ENCODE data around the gene PDZD8. TPM values are rescaled to one million over a fixed set of nuclear protein-coding genes. Genes with fewer than 3 reads are reported as not detected.

Gene PDZD8
- total RNA-seq, 4 donors from 2014 or later: 28.6 to 54.3 (median 34.8) TPM

DNA sequence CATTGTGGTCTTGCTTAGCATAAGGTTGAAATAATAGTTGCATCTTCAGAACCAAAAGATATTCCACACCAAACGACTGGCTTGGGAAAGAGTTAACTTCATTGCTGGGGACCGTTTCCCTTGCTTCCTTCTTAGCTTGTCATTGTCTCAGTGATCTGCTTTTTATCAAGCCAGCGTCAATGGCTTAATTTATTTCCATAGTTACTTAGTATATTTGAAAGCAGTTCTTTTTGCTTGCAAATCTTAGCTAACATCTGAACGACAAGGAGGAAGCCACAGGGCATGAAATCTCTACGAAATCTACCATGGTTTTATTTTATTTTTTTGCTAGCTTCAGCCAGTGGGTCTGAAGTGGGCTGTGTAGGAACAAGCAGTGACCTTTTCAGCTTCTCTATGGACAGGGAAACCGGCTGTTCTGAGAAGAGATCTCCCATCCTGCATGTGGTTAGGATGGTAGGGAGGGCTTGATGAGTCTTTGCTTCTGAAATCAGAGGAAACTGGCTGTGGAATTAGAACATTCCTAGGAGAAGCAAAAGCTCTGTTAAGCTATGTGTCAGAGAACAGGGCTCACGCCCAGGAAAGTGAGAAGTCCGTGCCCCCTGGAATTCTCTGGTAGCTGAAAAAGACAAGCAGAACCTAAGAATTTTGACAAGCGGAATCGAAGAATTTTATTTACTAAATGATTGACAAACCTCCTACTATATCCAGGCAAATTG is 126.3 kb downstream of the PDZD8 start:
- TF ChIP-seq, protein P1, sequence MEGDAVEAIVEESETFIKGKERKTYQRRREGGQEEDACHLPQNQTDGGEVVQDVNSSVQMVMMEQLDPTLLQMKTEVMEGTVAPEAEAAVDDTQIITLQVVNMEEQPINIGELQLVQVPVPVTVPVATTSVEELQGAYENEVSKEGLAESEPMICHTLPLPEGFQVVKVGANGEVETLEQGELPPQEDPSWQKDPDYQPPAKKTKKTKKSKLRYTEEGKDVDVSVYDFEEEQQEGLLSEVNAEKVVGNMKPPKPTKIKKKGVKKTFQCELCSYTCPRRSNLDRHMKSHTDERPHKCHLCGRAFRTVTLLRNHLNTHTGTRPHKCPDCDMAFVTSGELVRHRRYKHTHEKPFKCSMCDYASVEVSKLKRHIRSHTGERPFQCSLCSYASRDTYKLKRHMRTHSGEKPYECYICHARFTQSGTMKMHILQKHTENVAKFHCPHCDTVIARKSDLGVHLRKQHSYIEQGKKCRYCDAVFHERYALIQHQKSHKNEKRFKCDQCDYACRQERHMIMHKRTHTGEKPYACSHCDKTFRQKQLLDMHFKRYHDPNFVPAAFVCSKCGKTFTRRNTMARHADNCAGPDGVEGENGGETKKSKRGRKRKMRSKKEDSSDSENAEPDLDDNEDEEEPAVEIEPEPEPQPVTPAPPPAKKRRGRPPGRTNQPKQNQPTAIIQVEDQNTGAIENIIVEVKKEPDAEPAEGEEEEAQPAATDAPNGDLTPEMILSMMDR (IDR thresholded peaks at IDR 0.05; ENCODE audit: low read depth): no peak

DNA sequence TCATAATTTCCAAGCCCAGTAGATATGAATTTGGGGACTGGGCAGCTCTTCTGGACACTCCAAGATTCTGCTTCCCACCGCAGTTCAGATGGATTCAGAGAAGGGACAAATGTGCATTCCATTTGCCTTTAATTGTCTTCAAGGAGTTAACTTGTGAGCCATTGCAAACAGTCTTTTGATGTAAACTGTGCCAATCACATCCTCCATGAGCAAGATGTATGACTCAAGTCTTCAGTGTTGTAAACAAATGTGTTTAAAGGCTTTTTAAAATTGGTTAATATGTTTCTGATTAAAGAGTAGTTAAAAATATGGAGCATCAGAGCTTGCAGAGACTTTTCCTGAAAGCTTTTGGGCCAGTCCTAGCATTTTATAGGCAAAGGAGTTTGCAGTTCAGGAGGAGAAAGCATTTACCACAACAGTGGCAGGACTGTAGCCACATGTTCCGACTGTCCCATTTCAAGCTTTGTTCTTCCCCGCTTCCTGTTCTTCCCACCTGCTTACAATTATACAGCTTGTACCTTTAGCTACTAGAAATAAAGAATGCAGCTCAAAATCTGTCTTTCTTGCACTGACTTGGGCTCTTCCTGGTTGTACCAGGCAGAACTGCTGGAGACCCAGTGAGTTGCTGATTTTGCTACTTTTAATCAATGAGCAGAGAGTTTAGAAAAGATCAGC is 128.1 kb downstream of the PDZD8 start:
- TF ChIP-seq, protein P1 (IDR thresholded peaks at IDR 0.05; ENCODE audit: low read depth): no peak

DNA sequence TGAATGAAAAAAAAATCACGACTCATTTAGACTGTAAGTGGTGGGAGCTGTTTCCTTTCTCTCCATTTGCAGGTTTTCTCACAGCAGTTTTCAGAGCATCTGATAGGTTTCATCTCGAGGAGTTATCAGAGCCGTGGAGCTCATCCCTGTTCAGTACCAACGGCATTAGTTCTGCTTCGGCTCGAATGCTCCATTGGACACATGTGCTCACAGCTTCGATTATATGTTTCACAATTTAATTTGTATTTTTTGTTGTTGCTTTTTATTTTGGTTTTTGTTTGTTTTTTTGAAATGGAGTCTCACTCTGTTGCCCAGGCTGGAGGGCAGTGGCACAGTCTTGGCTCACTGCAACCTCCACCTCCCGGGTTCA is 132.8 kb downstream of the PDZD8 start:
- TF ChIP-seq, protein P1 (IDR thresholded peaks at IDR 0.05; ENCODE audit: low read depth): no peak

DNA sequence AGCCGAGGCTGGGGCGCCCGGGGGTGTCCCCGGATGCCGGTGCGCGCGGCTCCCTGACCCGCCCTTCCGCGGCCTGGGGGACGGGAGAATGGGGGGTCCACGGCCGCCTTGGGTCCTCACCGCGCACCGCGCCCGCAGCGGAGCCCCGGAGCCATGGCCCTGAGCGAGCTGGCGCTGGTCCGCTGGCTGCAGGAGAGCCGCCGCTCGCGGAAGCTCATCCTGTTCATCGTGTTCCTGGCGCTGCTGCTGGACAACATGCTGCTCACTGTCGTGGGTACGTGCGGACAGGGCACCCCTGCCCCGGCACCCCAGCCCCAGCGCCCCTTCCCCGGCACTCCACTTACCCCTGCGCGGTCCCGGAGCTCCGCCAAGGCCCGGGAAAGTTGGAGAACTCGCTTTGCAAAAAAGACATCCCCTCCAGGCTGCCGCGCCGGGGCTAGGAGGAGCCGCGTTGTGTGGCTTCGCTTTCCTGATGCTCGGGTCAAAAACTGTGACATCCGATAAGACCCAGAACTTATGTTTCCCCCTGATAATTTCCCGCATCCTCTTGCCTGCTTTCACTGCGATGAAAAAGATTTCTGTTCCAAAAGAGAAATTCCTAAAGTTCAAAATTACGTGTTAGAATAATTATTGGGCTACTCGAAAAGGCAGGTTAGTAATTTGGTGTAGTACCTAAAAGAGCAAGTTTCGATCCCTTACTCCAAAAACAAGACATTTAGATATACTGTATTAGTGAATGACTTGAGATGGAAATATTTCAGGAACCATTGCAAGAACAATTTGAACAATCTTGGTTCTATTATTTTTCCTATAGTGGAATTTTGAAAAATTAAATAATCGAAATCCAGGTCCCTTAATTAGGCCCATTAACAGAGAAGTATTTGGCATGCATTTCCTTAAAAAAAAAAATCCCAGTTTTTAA is 133.4 kb downstream of the PDZD8 start:
- TF ChIP-seq, protein P1 (IDR thresholded peaks at IDR 0.05; ENCODE audit: low read depth): no peak

DNA sequence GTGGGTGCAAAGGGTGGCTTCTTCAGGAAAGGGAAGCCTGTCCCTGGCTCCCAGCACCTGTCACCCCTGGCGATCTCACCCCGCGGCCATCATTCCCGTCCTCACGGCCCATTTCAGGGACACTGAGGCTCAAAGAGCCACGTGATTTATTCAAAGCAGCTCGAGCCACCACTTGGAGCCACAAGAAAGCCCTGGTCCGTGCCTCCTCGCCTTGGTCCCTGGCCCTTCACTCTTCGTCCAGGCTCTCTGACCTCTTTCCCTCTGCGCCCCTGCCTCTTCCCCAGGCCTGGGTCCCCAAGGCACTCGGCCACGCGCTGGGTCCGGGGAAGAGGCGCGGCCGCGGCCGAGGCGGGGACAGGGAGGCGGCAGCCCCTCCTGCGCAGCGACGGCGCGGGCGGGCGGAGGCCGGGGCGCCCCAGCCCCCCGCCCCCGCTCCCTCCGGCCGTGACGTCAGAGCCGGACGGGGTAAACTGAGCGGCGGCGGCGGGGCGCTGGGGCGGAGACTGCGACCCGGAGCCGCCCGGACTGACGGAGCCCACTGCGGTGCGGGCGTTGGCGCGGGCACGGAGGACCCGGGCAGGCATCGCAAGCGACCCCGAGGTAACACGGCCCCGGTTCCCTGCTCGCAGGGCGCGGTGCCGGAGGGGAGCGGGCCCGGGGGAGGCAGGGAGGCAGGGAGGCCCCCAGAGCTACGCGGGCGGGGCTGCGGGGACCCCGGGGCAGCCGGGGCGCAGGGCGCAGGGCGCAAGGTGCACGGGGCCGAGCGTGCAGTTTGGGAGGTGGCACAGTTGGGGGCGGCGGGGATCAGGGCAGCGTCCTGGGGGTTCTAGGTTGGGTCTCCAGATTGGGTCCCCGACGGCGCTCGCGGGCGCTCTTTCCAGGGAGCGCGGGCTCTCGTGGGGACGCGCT is 134.4 kb downstream of the PDZD8 start, which contains the start of gene SLC18A2:
SLC18A2 (plus strand) TSS at position 494 of the 909 bp plus-strand sequence. CDS start 580 bp downstream, outside the sequence.
- TF ChIP-seq, protein P1 (IDR thresholded peaks at IDR 0.05; ENCODE audit: low read depth): no peak

DNA sequence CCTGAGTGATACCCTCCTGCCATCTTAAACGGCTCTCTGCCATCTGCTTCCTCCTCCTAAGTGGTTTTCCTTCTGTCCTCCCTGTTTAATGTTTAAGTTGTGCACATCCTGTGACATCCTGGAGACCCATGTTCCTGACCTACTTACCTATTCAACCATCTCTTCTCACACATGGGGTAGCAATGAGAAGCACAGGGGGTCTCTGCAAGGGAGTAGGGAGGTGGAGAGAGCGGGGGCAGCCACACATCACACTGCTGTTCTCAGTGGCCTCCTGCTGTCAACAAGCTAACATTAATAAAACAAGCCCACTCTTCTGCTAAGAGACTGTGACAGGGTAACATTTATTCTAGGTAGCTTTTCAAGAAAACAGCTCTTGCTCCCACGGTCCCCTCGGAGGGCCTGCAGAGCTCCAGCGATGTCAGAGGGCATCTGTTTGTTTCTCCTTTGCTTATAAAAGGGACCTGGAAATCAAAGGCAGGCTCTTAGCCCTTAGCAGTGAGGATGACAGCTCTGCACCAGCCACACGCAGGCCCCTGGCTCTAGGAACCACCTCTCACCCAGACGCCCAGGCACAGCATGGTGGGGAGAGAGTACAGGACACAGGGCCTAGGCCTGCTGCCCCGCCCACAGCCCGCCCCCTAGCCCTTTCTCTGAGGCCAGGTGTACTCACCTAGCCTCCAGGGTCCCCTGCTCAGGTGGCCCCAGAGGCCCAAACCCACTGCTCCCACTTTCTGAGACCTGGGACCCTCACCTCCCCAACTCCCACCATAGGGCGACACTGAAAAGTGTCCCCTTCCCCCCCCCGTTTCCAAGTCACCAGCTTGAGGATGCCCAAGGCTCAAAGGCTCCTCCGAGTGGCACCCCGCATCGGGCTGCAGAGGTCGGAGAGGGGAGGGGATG is 135.3 kb downstream of the PDZD8 start:
- TF ChIP-seq, protein P1 (IDR thresholded peaks at IDR 0.05; ENCODE audit: low read depth): no peak

Data from subcutaneous adipose tissue (tissue), 4 donors.